H1 (cell line): ENCODE data around the gene TPP1. TPM values are rescaled to one million over a fixed set of nuclear protein-coding genes. Genes with fewer than 3 reads are reported as not detected.

Source experiments
- CTCF ChIA-PET: fragments of 300-600 bp; sonication (Branson Sonifier 250); formaldehyde crosslinking; loops from one replicate; lab custom pipeline; 2021; ENCODE audit not compliant: partially characterized antibody; lab: Charles Lee
- POLR2A ChIA-PET: fragments of 300-600 bp; sonication (Branson Sonifier 250); formaldehyde crosslinking; loops from one replicate; lab custom pipeline; 2021; ENCODE audit warnings: inconsistent platforms; ENCODE audit not compliant: partially characterized antibody; lab: Charles Lee
- DNase-seq, 2 experiments: peaks; one replicate each; pipeline versions ENCODE4 v3.0.0 to v3.0.0-alpha.2; 2010 to 2022; ENCODE audit warnings: low spot score in 2 of 2, low read depth in 1 of 2, mixed read lengths in 1 of 2
- FAIRE-seq: peaks from 2 replicates; lab custom pipeline; 2011; peaks lifted over from hg19 to GRCh38; lab: Jason Lieb, UNC
- H2AFZ ChIP-seq: 2 replicates; pipeline ENCODE4 v1.8.1; 2012; ENCODE audit warnings: low read length, inconsistent platforms
- H2AK5ac ChIP-seq: 2 replicates; pipeline ENCODE4 v1.6.1; 2013; ENCODE audit warnings: low read depth, low read length
- H2BK120ac ChIP-seq: replicated peaks from 2 replicates; pipeline ENCODE3; 2013; ENCODE audit warnings: low read depth, low read length, inconsistent platforms
- H2BK12ac ChIP-seq: 2 replicates; pipeline ENCODE4 v1.6.1; 2013; ENCODE audit warnings: low read depth, low read length
- H2BK15ac ChIP-seq: 2 replicates; pipeline ENCODE4 v1.6.1; 2013; ENCODE audit warnings: low read length
- H2BK20ac ChIP-seq: 2 replicates; pipeline ENCODE4 v1.6.1; 2013; ENCODE audit warnings: low read length
- H2BK5ac ChIP-seq: 2 replicates; pipeline ENCODE4 v1.6.1; 2013; ENCODE audit warnings: low read depth, low read length
- H3K14ac ChIP-seq: 2 replicates; pipeline ENCODE4 v1.6.1; 2013; ENCODE audit warnings: inconsistent platforms; ENCODE audit not compliant: insufficient read length
- H3K18ac ChIP-seq: 2 replicates; pipeline ENCODE4 v1.6.1; 2013; ENCODE audit warnings: low read length; ENCODE audit errors: extremely low read depth
- H3K23ac ChIP-seq: 2 replicates; pipeline ENCODE4 v1.6.1; 2013; ENCODE audit warnings: inconsistent platforms; ENCODE audit not compliant: insufficient read length
- H3K23me2 ChIP-seq: 2 replicates; pipeline ENCODE4 v1.6.1; 2013; ENCODE audit warnings: low read depth, low read length
- H3K27ac ChIP-seq: 2 replicates; pipeline ENCODE4 v1.6.1; 2011; ENCODE audit warnings: low read depth, low read length, inconsistent platforms
- H3K27me3 ChIP-seq, 4 experiments: replicated peaks in 1 of 4; 1 replicate in 1 of 4; 2 replicates in 3 of 4; pipeline versions ENCODE4 v1.6.1 to v1.8.1; 2011 to 2013; ENCODE audit warnings: low read length in 3 of 4, mild to moderate bottlenecking in 3 of 4, inconsistent platforms in 2 of 4, mixed read lengths in 2 of 4, moderate library complexity in 1 of 4; ENCODE audit not compliant: control insufficient read depth in 3 of 4, insufficient read depth in 3 of 4; ENCODE audit errors: extremely low read depth in 1 of 4
- H3K36me3 ChIP-seq, 4 experiments: 2 replicates each; pipeline versions ENCODE4 v1.6.1 to v1.8.1; 2011 to 2013; ENCODE audit warnings: mild to moderate bottlenecking in 4 of 4, low read length in 3 of 4, moderate library complexity in 2 of 4, control low read depth in 1 of 4, inconsistent platforms in 1 of 4; ENCODE audit not compliant: insufficient read depth in 4 of 4, control insufficient read depth in 2 of 4
- H3K4ac ChIP-seq: replicated peaks from 2 replicates; pipeline ENCODE3; 2013; ENCODE audit warnings: low read length, low read depth, mixed read lengths, inconsistent platforms; ENCODE audit not compliant: insufficient read length
- H3K4me1 ChIP-seq, 4 experiments: replicated peaks in 1 of 4; 1 replicate in 1 of 4; 2 replicates in 3 of 4; pipeline versions ENCODE4 v1.6.1 to v1.8.1; 2011 to 2013; ENCODE audit warnings: low read length in 3 of 4, inconsistent platforms in 2 of 4, mixed read lengths in 1 of 4; ENCODE audit not compliant: insufficient read depth in 4 of 4, control insufficient read depth in 3 of 4
- H3K4me2 ChIP-seq, 2 experiments: 2 replicates each; pipeline versions ENCODE4 v1.6.1 to v1.8.1; 2011 to 2013; ENCODE audit warnings: low read depth in 2 of 2, low read length in 2 of 2, control low read depth in 1 of 2, inconsistent platforms in 1 of 2, mild to moderate bottlenecking in 1 of 2; ENCODE audit not compliant: insufficient read depth in 1 of 2
- H3K4me3 ChIP-seq, 4 experiments: fragments of 200-600, 300-600 bp in 1 of 4; sonication (generic), shearing (Covaris generic), sonication (Bioruptor Twin) in 1 of 4; 2 replicates each; pipeline versions ENCODE4 v1.5.1 to v1.8.1; 2011 to 2016; ENCODE audit warnings: low read length in 4 of 4, low read depth in 3 of 4, control low read depth in 2 of 4, inconsistent platforms in 2 of 4, mild to moderate bottlenecking in 2 of 4, mixed read lengths in 1 of 4, moderate library complexity in 1 of 4; ENCODE audit not compliant: insufficient read depth in 2 of 4; ENCODE audit errors: extremely low read depth in 1 of 4
- H3K56ac ChIP-seq: replicated peaks from 2 replicates; pipeline ENCODE3; 2013; ENCODE audit warnings: low read depth, mild to moderate bottlenecking, mixed read lengths, low read length, inconsistent platforms; ENCODE audit not compliant: insufficient read length
- H3K79me1 ChIP-seq: 2 replicates; pipeline ENCODE4 v1.6.1; 2013; ENCODE audit warnings: low read depth, low read length, control low read depth
- H3K79me2 ChIP-seq, 2 experiments: 2 replicates each; pipeline versions ENCODE4 v1.6.1 to v1.8.1; 2012 to 2013; ENCODE audit warnings: low read length in 2 of 2, mild to moderate bottlenecking in 2 of 2, inconsistent platforms in 1 of 2; ENCODE audit not compliant: insufficient read depth in 2 of 2, control insufficient read depth in 1 of 2
- H3K9ac ChIP-seq, 4 experiments: replicated peaks in 1 of 4; 1 replicate in 1 of 4; 2 replicates in 3 of 4; pipeline versions ENCODE4 v1.6.1 to v1.8.1; 2011 to 2013; ENCODE audit warnings: low read depth in 3 of 4, low read length in 3 of 4, control low read depth in 2 of 4, mild to moderate bottlenecking in 2 of 4, moderate library complexity in 2 of 4, inconsistent platforms in 1 of 4; ENCODE audit errors: extremely low read depth in 1 of 4
- H3K9me3 ChIP-seq, 2 experiments: 2 replicates each; pipeline versions ENCODE4 v1.6.1 to v1.8.1; 2012 to 2013; ENCODE audit warnings: mild to moderate bottlenecking in 2 of 2, moderate library complexity in 2 of 2, control low read depth in 1 of 2, inconsistent platforms in 1 of 2, low read depth in 1 of 2, low read length in 1 of 2, mixed read lengths in 1 of 2; ENCODE audit not compliant: insufficient read depth in 2 of 2
- H4K20me1 ChIP-seq, 2 experiments: replicated peaks in 1 of 2; 2 replicates each; pipeline versions ENCODE3 to v1.8.1; 2011 to 2013; ENCODE audit warnings: inconsistent platforms in 2 of 2, low read length in 2 of 2, mild to moderate bottlenecking in 1 of 2; ENCODE audit not compliant: insufficient read depth in 2 of 2, control insufficient read depth in 1 of 2
- H4K5ac ChIP-seq: 2 replicates; pipeline ENCODE4 v1.6.1; 2013; ENCODE audit warnings: low read length, low read depth, mixed read lengths, inconsistent platforms; ENCODE audit not compliant: insufficient read length
- H4K8ac ChIP-seq: 2 replicates; pipeline ENCODE4 v1.8.0; 2013; ENCODE audit warnings: mild to moderate bottlenecking, moderate library complexity, low read length, inconsistent platforms; ENCODE audit not compliant: insufficient read depth; ENCODE audit errors: extremely low read depth
- H4K91ac ChIP-seq: replicated peaks from 2 replicates; pipeline ENCODE3; 2013; ENCODE audit warnings: low read length, mixed read lengths, inconsistent platforms; ENCODE audit not compliant: insufficient read length
- BACH1 ChIP-seq: IDR thresholded peaks from 2 replicates; pipeline ENCODE4 v1.6.1; 2012; ENCODE audit warnings: low read length, improper control_type of control experiment
- BRCA1 ChIP-seq: IDR thresholded peaks from 2 replicates; pipeline ENCODE4 v1.6.1; 2012; ENCODE audit warnings: low read depth, low read length, improper control_type of control experiment
- CBX8 ChIP-seq: fragments of 300-800, 300-1000 bp; sonication (generic); IDR thresholded peaks from 2 replicates; pipeline ENCODE4 v1.7.1; 2016; ENCODE audit warnings: low read depth, low read length, borderline replicate concordance
- CHD2 ChIP-seq: IDR thresholded peaks from 2 replicates; pipeline ENCODE4 v1.6.1; 2012; ENCODE audit warnings: low read length, improper control_type of control experiment
- GTF2F1 ChIP-seq: IDR thresholded peaks from 2 replicates; pipeline ENCODE4 v1.6.1; 2012; ENCODE audit warnings: low read depth, low read length, improper control_type of control experiment, borderline replicate concordance
- HDAC2 ChIP-seq, 2 experiments: fragments of 300-600 bp in 1 of 2; sonication (generic) in 1 of 2; IDR thresholded peaks; 2 replicates each; pipeline ENCODE4 v1.6.1; 2011 to 2012; ENCODE audit warnings: low read depth in 2 of 2, low read length in 2 of 2, mild to moderate bottlenecking in 2 of 2, moderate library complexity in 2 of 2, borderline replicate concordance in 1 of 2, inconsistent platforms in 1 of 2
- PHF8 ChIP-seq: fragments of 200-600 bp; sonication (generic); conservative IDR thresholded peaks from 2 replicates; pipeline ENCODE4 v1.7.1; 2012; ENCODE audit warnings: low read depth, mild to moderate bottlenecking, inconsistent platforms, low read length, moderate library complexity
- POLR2A ChIP-seq, 2 experiments: IDR thresholded peaks; 1 replicate in 1 of 2; 2 replicates in 1 of 2; pipeline ENCODE4 v1.6.1; 2011; ENCODE audit warnings: low read depth in 2 of 2, low read length in 2 of 2, mild to moderate bottlenecking in 2 of 2; ENCODE audit errors: control extremely low read depth in 1 of 2
- SP4 ChIP-seq: IDR thresholded peaks from 2 replicates; pipeline ENCODE4 v1.6.1; 2012; ENCODE audit warnings: low read length, inconsistent platforms
- SRF ChIP-seq: IDR thresholded peaks from 2 replicates; pipeline ENCODE4 v1.6.1; 2011; ENCODE audit warnings: mild to moderate bottlenecking, low read depth, low read length, moderate library complexity
- SUZ12 ChIP-seq: fragments of 200-600 bp; sonication (generic); IDR thresholded peaks from 2 replicates; pipeline ENCODE4 v1.6.1; 2012; ENCODE audit warnings: mild to moderate bottlenecking, inconsistent platforms, low read length, moderate library complexity, mixed read lengths
- TBP ChIP-seq: IDR thresholded peaks from 2 replicates; pipeline ENCODE4 v1.6.1; 2011; ENCODE audit warnings: low read depth, low read length, improper control_type of control experiment
- TEAD4 ChIP-seq: IDR thresholded peaks from 2 replicates; pipeline ENCODE4 v1.6.1; 2012; ENCODE audit warnings: low read depth, low read length, inconsistent platforms, mixed read lengths
- WGBS, 2 experiments: shearing (Covaris generic) in 1 of 2; methylation state at CpG; one replicate each; pipeline versions ENCODE4 v1.1.6 to v1.1.7; 2013 to 2015; ENCODE audit warnings: low lambda C conversion rate in 2 of 2, mixed read lengths in 2 of 2, inconsistent platforms in 1 of 2, low coverage in 1 of 2, missing lambda C conversion rate in 1 of 2; ENCODE audit not compliant: insufficient replicate concordance in 2 of 2, insufficient coverage in 1 of 2, insufficient read length in 1 of 2; ENCODE audit errors: extremely low coverage in 1 of 2, missing lambda C conversion rate in 1 of 2; 5-methylcytosine and 5-hydroxymethylcytosine counted together
- polyA plus RNA-seq, 7 experiments: library from polyadenylated mRNA; depleted of rRNA in 3 of 7; stranded (reverse) in 5 of 7; unstranded in 2 of 7; fragments of >200 nt in 5 of 7; fragments of 200-250 nt in 2 of 7; gene quantifications; 1 replicate in 5 of 7; 2 replicates in 1 of 7; 4 replicates in 1 of 7; pipeline versions ENCODE4 v1.2.1 to v1.2.3, GENCODE V29; 2011 to 2013; ENCODE audit warnings: missing spikeins in 2 of 7, mixed read lengths in 2 of 7
- total RNA-seq: library from RNA; stranded (reverse); fragmentation: NEBNext Ultra II Directional; extraction: Animal tissue kit (Norgen Biotek cat#: 25700); gene quantifications from 2 replicates; pipeline ENCODE4 v1.2.1, GENCODE V29; 2021

Gene TPP1
- total and polyA plus RNA-seq, 2 of the 8 experiments (the other 6 are each of a cell fraction or from before 2014, with no cell fraction given) = 36.1 to 77.5 TPM

DNA sequence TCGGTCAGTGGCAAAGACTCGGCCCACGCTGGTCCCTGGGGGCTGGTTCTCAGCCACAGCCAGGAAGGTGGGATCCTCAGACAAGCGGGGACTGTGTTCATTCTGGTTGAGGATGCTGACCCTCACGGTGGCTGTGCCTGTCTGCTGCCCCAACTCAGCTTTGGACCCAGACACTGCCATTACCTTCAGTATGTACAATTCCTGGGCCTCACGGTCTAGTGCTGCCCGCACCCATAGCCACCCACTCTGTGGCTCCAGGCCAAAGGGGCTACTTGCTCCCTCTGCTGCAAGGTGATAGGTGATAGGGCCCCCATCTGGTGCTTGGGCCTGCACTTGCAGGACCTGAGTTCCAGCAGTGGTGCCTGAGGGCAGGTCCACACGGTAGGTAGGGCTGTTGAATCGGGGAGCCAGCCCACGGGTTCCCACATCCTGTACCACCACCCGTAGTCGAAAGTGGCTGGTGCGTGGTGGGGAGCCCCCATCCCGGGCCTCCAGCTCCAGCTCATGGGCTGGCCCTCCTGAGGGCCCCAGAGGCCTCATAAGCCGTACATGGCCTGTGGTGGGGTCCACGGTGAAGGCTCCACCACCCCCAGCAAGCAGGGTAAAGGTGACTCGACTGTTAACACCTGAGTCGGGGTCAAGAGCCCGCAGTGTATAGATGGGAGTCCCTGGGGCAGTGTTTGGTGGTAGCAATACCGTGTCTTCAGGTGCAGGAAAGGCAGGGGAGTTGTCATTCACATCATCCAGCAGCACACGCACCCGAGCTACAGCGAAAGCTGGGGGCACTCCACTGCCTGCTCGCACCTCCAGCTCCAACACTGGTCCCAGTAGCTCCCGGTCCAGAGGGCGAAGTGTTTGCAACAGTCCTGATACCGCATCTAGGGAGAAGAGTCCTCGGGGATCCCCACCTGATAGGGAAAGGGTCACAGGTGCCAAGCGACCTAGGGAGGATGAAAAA, 13.2 kb upstream of the TPP1 start:
- no peak overlapping the region for H2BK120ac ChIP-seq
- no peak overlapping the region for H2BK20ac ChIP-seq
- H3K4me1 ChIP-seq = peaks cover 0 to 6% (median 2%) of the 10 kb centered on the region in 4 experiments; a peak in 3 of 7 replicates
- no peak overlapping the region for H3K18ac ChIP-seq
- H2AFZ ChIP-seq = no peak overlapping the region
- H2BK5ac ChIP-seq = no peak overlapping the region
- H3K79me2 ChIP-seq = no peaks in the 10 kb centered on the region
- no peaks in the 10 kb centered on the region for H3K9me3 ChIP-seq
- no peak overlapping the region for H3K4me3 ChIP-seq
- H3K79me1 ChIP-seq = no peaks in the 10 kb centered on the region; the same call in 1 of the 2 replicates
- peaks cover 5 to 7% of the 10 kb centered on the region in 2 experiments for H4K20me1 ChIP-seq
- FAIRE-seq = no peak
- DNase-seq = no peak
- ChIA-PET POLR2A (interaction anchor here (1.1 to 2.3 kb wide), 6 partner anchors 9 to 30 kb away, joined by 3 to 17 read pairs (median 3); partner anchors contain the start of gene TAF10), CTCF (interaction anchor here (1.3 to 4.6 kb wide), 6 partner anchors 9 to 35 kb away, joined by 3 to 23 read pairs (median 7); partner anchors contain the start of gene TAF10)
- H4K5ac ChIP-seq = no peak overlapping the region
- H3K36me3 ChIP-seq = no peaks in the 10 kb centered on the region
- H2BK15ac ChIP-seq = no peak overlapping the region
- H3K56ac ChIP-seq = no peak overlapping the region
- WGBS, 2 experiments = 79% methylated on average over 29 of the region's 29 CpGs; no CpG with 5 or more reads in 1 of the 2 experiments
- no peak overlapping the region for H3K4me2 ChIP-seq
- no peak overlapping the region for H2BK12ac ChIP-seq
- H3K23ac ChIP-seq = no peak overlapping the region
- no peak overlapping the region for H3K14ac ChIP-seq
- no peak overlapping the region for H3K27ac ChIP-seq
- H3K23me2 ChIP-seq = peaks cover 12% of the 10 kb centered on the region
- H3K9ac ChIP-seq = no peak overlapping the region
- H3K4ac ChIP-seq = no peak overlapping the region
- H3K27me3 ChIP-seq = peaks cover 13 to 43% (median 34%) of the 10 kb centered on the region in 4 experiments
- no peak overlapping the region for H4K8ac ChIP-seq
- no peak overlapping the region for H2AK5ac ChIP-seq
- H4K91ac ChIP-seq = no peak overlapping the region
- TF ChIP-seq BRCA1 = no peak
- no peak for TF ChIP-seq CBX8
- no peak for TF ChIP-seq SP4
- no peak for TF ChIP-seq CHD2
- TF ChIP-seq TBP = no peak
- TF ChIP-seq TEAD4 = no peak
- TF ChIP-seq HDAC2 (IDR thresholded peaks at IDR 0.05; ENCODE audit: borderline replicate concordance in 1 of 2, low read depth in 2 of 2, low read length in 2 of 2) = no peak
- TF ChIP-seq PHF8 = no peak
- TF ChIP-seq POLR2A (IDR thresholded peaks at IDR 0.05; ENCODE audit: control extremely low read depth in 1 of 2, low read depth in 2 of 2, low read length in 2 of 2) = no peak
- TF ChIP-seq SUZ12 = no peak
- no peak for TF ChIP-seq SRF
- no peak for TF ChIP-seq GTF2F1
- TF ChIP-seq BACH1 = no peak
